ENCODE measurements around the gene NR6A1.

NR6A1 gene

DNA sequence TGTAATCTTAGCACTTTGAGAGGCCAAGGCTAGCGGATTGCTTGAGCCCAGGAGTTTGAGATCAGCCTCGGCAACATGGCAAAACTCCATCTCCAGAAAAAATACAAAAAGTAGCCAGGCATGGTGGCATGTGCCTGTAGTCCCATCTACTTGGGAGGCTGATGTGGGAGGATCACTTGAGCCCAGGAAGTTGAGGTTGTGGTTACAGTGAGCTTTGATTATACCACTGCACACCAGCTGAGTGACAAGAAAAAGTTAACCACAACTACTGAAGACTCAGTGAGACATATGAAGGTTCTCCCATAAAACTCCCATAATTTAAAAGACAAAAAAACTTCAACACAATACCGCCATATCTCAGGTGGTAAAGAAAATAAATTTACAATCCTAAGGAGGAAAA, 98.0 kb downstream of the NR6A1 start:
- TF ChIP-seq, protein P1, sequence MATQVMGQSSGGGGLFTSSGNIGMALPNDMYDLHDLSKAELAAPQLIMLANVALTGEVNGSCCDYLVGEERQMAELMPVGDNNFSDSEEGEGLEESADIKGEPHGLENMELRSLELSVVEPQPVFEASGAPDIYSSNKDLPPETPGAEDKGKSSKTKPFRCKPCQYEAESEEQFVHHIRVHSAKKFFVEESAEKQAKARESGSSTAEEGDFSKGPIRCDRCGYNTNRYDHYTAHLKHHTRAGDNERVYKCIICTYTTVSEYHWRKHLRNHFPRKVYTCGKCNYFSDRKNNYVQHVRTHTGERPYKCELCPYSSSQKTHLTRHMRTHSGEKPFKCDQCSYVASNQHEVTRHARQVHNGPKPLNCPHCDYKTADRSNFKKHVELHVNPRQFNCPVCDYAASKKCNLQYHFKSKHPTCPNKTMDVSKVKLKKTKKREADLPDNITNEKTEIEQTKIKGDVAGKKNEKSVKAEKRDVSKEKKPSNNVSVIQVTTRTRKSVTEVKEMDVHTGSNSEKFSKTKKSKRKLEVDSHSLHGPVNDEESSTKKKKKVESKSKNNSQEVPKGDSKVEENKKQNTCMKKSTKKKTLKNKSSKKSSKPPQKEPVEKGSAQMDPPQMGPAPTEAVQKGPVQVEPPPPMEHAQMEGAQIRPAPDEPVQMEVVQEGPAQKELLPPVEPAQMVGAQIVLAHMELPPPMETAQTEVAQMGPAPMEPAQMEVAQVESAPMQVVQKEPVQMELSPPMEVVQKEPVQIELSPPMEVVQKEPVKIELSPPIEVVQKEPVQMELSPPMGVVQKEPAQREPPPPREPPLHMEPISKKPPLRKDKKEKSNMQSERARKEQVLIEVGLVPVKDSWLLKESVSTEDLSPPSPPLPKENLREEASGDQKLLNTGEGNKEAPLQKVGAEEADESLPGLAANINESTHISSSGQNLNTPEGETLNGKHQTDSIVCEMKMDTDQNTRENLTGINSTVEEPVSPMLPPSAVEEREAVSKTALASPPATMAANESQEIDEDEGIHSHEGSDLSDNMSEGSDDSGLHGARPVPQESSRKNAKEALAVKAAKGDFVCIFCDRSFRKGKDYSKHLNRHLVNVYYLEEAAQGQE (IDR thresholded peaks at IDR 0.05; ENCODE audit: insufficient replicate concordance, low read depth): no peak
- no peak for TF ChIP-seq GABPA (IDR thresholded peaks at IDR 0.05; ENCODE audit: low read depth)
- TF ChIP-seq POLR2AphosphoS5 (IDR thresholded peaks at IDR 0.05; ENCODE audit: low read depth): no peak
- no peak for TF ChIP-seq CTCF (IDR thresholded peaks at IDR 0.05; ENCODE audit: insufficient read depth, low read length)
- no peak for TF ChIP-seq SPI1 (IDR thresholded peaks at IDR 0.05; ENCODE audit: borderline replicate concordance, low read depth)
- no peaks in the 10 kb centered on the region for H3K27me3 ChIP-seq (ENCODE audit: insufficient read depth, poor library complexity, severe bottlenecking)
- H3K27ac ChIP-seq (replicated peaks): no peak overlapping the region
- peak in 1 of 2 experiments; percentile 23 for DNase-seq (ENCODE audit: low read depth in 1 of 2, low spot score in 1 of 2)
- no peak overlapping the region for H3K4me3 ChIP-seq (replicated peaks; ENCODE audit: insufficient read depth, low read length)

DNA sequence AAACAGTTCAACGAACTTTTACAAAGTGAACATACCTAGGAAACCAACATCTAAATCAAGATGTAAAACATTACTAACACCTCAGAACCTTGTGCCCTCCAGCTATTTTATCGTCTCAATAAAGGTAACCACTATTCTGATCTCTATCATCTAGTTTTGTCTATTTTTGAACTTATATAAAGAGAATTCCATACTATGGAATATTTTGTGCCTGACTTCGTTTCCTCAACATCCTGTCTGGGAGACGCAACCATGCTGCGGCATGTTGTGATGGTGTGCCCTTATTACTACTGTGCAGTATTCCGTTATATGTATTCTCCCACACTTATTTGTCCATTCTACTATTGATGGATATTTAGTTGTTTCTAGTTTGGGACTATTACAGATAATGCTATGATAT, 99.2 kb downstream of the NR6A1 start:
- no peak overlapping the region for H3K27ac ChIP-seq (replicated peaks)
- DNase-seq (ENCODE audit: low read depth in 1 of 2, low spot score in 1 of 2): no peak
- no peak for TF ChIP-seq SPI1 (IDR thresholded peaks at IDR 0.05; ENCODE audit: borderline replicate concordance, low read depth)
- TF ChIP-seq CTCF (IDR thresholded peaks at IDR 0.05; ENCODE audit: insufficient read depth, low read length): no peak
- TF ChIP-seq, protein P1 (IDR thresholded peaks at IDR 0.05; ENCODE audit: insufficient replicate concordance, low read depth): no peak
- no peak for TF ChIP-seq POLR2AphosphoS5 (IDR thresholded peaks at IDR 0.05; ENCODE audit: low read depth)
- TF ChIP-seq GABPA (IDR thresholded peaks at IDR 0.05; ENCODE audit: low read depth): no peak
- no peak overlapping the region for H3K4me3 ChIP-seq (replicated peaks; ENCODE audit: insufficient read depth, low read length)
- no peaks in the 10 kb centered on the region for H3K27me3 ChIP-seq (ENCODE audit: insufficient read depth, poor library complexity, severe bottlenecking)

DNA sequence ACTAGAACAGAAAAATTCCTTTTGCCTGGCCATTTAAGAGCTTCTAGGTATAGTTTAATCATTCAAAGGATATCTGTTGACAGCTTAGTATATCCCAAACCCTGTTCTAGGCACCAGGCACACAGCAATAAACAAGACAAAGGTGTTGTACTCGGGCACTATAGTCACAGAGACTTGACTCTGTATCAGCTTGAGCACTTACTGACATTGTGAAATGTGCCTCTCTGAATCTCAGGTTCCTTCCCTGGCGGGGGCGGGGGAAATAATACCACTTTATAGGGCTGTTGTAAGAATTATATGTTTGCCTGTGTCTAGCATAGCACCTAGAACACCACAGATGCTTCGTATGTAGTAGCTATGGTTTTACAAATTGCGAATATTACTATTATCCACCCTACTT, 104.5 kb downstream of the NR6A1 start:
- Histone ChIP-seq H3K4me3 (replicated peaks; ENCODE audit: insufficient read depth, low read length) (no peak overlapping the region), H3K27me3 (ENCODE audit: insufficient read depth, poor library complexity, severe bottlenecking) (no peaks in the 10 kb centered on the region), H3K27ac (replicated peaks) (no peak overlapping the region)
- DNase-seq (ENCODE audit: low read depth in 1 of 2, low spot score in 1 of 2): no peak
- no peak for TF ChIP-seq POLR2AphosphoS5 (IDR thresholded peaks at IDR 0.05; ENCODE audit: low read depth)
- TF ChIP-seq, protein P1 (IDR thresholded peaks at IDR 0.05; ENCODE audit: insufficient replicate concordance, low read depth): no peak
- no peak for TF ChIP-seq GABPA (IDR thresholded peaks at IDR 0.05; ENCODE audit: low read depth)
- TF ChIP-seq SPI1 (IDR thresholded peaks at IDR 0.05; ENCODE audit: borderline replicate concordance, low read depth): no peak

Data from HL-60 (cell line).